GM23338 (cell line): ENCODE results near the gene SFXN5.

ENCODE experiments used
- CTCF ChIP-seq, 2 experiments: fragments of 200-600 bp in 1 of 2; sonication (generic) in 1 of 2; conservative IDR thresholded peaks; 2 replicates each; pipeline versions ENCODE4 v1.5.1 to v1.6.1; 2016 to 2017; ENCODE audit warnings: antibody characterized with exemption in 2 of 2, low read depth in 2 of 2, mild to moderate bottlenecking in 2 of 2, moderate library complexity in 1 of 2
- EZH2phosphoT487 ChIP-seq: fragments of 200-600 bp; sonication (generic); IDR thresholded peaks from one replicate; pipeline ENCODE4 v1.8.1; 2018; ENCODE audit warnings: antibody characterized with exemption; ENCODE audit not compliant: unreplicated experiment
- POLR2AphosphoS5 ChIP-seq: IDR thresholded peaks from 2 replicates; pipeline ENCODE4 v1.6.1; 2016; ENCODE audit warnings: antibody characterized with exemption, low read depth

- TF ChIP-seq CTCF (conservative IDR thresholded peaks at IDR 0.05; ENCODE audit: low read depth in 2 of 2): no peak
- TF ChIP-seq EZH2phosphoT487: no peak
- TF ChIP-seq POLR2AphosphoS5: no peak
Observed at GRCh38 chr2:73095910-73096309, 24.4 kb upstream of the SFXN5 start.
